Stimulated activated CD4-positive, alpha-beta T cell treated with anti-CD3 and anti-CD28 coated beads, Interleukin-1b, Interleukin-23, amount 100 ng/mL, for 24 hours (primary cell): Measurements from ENCODE around the gene HAO1.
"Not testable (repeated sequence)": the region's sequence is repeated elsewhere in the genome, so short reads cannot be mapped to it uniquely, and the experiment has no call there.

Experiments
- DNase-seq, 4 experiments: peaks; one replicate each; pipeline ENCODE4 v3.0.0-alpha.2; 2020; ENCODE audit warnings: low read depth in 4 of 4, low spot score in 1 of 4

Gene HAO1

DNA sequence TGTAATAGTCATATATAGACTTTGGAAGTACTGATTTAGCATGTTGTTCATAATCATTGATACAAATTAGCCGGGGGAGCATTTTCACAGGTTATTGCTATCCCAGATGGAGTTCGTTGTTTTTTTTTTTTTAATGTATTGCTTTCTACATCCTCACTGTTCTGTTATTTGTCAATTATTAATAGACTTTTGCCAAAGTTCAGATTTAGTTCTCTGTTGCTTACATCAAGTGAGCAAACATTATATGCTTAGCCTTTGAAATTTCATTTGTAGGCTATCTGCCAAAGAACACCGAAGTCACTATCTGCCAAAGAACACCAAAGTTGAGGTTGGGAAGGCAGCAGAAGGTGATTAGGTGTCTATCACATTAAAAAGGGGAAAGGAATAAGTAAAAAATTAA is at the start of gene HAO1:
TSS of gene HAO1 (minus strand) at position 118 of the 400 bp plus-strand sequence. CDS start at position 82, 36 bp downstream.
- DNase-seq, result no peak

- no peak for DNase-seq
Measured at GRCh38 chr20:7989379-7989778, 49.1 kb upstream of the HAO1 start.

- no peak for DNase-seq
Measured at GRCh38 chr20:7985916-7986315, 45.7 kb upstream of the HAO1 start.

DNA sequence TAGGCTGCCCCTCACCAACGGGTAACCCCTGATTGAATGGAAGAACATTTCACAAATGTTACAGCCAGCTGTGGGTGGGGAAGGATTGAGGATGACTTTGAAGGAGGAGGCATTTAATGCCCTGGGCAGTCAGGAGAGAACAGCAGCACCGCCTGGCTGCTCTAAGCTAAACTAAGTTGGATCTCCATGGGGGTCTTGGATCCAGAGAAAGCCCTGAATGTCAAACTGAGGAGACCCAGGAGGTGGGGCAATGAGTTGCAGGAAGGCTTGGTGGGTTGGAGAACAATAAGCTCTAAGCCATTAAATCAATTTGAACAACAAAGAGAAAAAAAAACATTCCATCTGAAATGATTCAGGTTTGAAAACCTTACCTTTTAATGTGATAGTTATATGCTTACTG is 43.9 kb upstream of the HAO1 start:
- DNase-seq, result no peak

DNA sequence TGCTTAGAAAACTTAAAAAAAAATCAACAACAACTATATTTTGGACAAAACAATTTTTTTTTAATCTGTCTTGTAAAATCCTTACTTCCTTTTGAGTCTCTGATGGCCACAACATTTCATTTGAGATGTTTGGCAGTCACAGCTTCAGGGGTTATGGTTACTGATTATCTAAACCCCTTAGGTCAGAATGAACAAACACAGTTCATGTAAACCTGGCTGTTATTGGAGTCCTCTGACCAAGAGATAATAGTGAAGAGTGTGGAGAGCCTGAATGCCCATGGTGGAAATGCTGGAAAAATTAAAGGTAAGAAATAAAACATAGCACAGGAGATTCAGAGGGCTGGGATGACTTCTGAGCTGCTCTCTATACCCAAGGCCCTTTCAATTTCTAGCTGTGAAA is 41.1 kb upstream of the HAO1 start:
- no peak for DNase-seq

DNA sequence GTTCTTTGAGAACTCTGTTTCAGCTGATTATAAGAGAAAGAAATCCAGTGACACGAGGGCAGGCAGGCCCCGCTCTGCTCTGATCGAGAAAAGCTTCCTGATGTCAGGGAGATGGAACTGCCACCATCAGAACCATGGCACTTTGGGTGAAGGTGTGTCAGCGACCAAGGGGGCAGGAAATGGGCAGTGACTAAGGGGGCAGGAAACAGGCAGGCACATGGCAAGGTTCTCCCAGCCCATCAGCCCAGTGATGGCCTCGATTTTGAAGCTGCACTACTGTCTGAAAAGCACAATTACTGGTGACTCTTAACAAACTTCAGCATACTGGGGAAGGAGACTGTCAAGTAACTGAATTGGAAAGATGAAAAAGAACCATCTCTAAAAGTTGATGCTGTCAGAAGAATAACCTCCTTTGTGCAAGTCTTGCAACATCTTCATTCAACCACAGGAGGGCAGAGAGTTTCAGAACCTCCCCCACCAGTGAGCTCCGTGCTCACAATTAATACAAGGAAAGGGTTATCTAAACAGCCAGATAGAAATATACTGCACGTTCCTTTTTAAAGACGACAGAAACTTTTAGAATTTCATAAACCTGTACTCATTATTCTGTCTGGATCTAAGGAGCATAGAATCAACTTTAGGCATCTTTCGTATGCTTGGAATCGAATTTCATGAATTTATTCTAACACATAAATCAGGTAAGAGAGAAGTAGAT is 40.2 kb upstream of the HAO1 start:
- no peak for DNase-seq

- no peak for DNase-seq
Measured at GRCh38 chr20:7977709-7978108, 37.5 kb upstream of the HAO1 start.

- no peak for DNase-seq
Measured at GRCh38 chr20:7975851-7976414, 35.7 kb upstream of the HAO1 start.

GRCh38 chr20:7974785-7975435 is 34.7 kb upstream of the HAO1 start:
- DNase-seq, result no peak

- no peak for DNase-seq
Measured at GRCh38 chr20:7971536-7972280, 31.4 kb upstream of the HAO1 start.

DNA sequence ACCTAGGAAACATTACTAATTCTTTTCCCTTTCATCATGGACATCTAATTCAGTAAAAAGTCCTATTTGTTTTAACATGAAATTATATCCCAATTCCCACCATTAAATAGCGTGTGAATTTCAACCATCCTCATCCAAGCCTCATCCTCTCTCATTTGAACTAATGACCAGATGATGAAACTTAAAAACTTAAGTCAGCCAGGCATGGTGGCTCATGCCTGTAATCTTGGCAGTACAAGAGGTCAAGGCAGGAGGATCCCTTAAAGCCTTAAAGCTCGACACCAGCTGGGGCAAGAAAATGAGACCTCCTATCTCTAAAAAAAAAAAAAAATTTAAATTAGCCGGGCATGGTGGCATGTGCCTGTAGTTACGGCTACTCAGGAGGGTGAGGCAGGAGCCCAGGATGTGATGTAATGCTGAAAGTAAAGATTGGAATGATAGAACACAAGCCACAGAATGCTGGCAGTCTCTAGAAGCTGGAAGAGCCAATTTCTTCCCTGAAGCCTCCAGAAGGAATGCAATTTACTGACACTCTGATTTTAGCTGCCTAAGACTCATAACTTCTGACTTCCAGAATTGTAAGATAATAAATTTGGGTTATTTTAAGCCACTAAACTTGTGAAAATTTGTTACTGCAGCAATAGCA is 27.1 kb upstream of the HAO1 start:
- no peak for DNase-seq

GRCh38 chr20:7966176-7966575 is 25.9 kb upstream of the HAO1 start:
- no peak for DNase-seq

DNA sequence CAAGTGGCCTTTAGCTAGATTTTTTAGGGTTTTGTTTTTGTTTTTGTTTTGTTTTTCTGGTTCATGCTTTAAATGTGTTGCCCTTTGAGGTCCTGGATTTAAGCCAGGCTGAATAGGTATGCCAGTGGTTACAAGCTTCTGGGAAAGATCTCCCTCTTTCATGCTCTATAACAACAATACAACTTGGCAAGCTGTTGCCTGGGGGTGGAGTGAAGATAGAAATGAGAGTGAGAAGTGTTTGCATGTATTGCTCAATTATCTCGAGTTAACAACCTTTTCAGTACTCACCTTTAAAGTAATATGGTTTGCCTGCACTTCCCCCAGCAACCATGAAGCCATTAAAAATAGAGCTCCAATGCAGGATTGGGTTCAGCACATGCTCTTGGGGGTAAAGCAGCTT is 19.2 kb upstream of the HAO1 start:
- DNase-seq, result no peak

GRCh38 chr20:7956561-7956960 is 16.3 kb upstream of the HAO1 start:
- not testable (repeated sequence) for DNase-seq

GRCh38 chr20:7950387-7950786 is 10.1 kb upstream of the HAO1 start:
- no peak for DNase-seq

DNA sequence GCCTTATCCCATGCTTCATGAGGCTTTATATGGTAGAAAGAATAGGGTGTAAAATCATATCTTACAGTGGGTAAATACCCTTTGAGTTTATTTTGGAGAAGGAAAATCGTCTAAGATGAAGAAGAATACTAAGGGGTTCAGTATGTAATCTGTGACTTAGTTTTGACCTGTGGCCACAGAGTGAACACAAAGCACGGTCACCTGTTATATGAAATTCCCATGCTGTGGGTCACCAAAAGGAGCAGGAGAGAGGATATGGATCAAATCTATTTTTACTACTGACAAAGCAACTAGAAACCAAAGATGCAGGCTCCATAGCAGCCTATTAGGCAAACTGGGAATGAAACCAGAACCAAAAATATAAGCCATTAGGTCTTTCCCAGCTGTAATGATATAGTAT is 3.6 kb upstream of the HAO1 start:
- DNase-seq, result no peak

- DNase-seq, result no peak
Measured at GRCh38 chr20:7939663-7940062, 595 bp downstream of the HAO1 start.

DNA sequence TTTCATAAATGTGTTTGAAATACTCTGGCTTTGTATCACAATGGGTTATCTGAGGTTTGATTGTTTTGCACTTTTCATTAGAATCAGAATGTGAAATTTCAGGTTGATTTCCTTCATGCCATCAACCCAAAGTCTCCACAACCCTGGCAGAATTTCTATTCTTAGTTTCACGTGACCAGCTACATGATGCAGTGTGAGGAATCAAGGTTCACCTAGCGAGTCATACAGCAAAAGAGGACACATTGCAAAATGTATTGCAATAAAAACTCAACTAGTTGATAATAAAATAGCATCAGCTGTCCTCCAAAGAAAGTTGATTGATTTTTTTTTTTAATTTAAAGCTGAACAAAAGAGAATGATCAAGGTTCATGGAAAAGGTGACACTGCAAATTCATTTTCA is 2.2 kb downstream of the HAO1 start:
- no peak for DNase-seq

DNA sequence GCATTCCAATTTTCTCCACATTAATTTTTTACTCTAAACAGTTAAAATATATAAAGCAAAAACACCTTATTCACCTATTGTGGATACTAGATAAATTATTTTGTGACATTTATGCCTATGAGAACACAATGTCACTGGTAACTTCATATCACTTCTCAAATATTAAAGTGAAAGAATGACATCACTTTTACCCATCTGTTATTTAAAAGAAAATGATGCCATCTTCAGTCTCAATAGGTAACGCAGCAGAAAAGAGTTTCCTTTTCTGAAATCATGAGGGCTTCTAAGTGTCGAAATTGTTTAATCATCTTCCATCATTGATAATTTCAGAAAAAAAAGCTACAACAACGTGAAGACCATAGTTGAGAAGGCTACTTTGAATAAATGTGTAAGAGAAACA is 2.9 kb downstream of the HAO1 start:
- no peak for DNase-seq

GRCh38 chr20:7935027-7935551 is 5.2 kb downstream of the HAO1 start:
- DNase-seq, result no peak

DNA sequence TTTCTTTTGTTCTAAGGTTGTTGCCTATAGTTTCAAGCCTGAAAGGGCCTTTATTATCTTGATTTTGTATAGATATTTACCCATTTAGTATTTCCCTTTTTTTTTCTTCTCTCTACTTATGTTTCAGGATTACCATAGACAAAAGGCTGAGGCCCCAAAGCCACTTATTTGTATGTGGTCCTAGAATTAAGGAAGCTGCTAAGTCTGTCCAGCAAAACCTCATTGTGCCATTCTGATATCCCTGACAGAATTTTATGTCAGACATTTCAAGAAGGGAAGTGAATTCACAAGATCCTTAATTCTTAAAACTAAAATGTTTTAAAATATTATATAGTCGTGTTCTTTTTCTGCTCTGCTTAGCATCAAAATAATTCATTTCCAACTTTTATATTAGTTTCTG is 6.9 kb downstream of the HAO1 start:
- no peak for DNase-seq
